Measurements from ENCODE around the gene FAM184B.

Gene FAM184B

GRCh38 chr4:17794730-17795129, 13.3 kb upstream of the FAM184B start:
- no peak for TF ChIP-seq ZNF274 (IDR thresholded peaks at IDR 0.05; ENCODE audit: low read depth, low read length)
- H3K4me3 ChIP-seq (ENCODE audit: low read length) = no peak overlapping the region

- no peak overlapping the region for H3K4me3 ChIP-seq (ENCODE audit: low read length)
- no peak for TF ChIP-seq ZNF274 (IDR thresholded peaks at IDR 0.05; ENCODE audit: low read depth, low read length)
Observed at GRCh38 chr4:17788956-17789355, 7.5 kb upstream of the FAM184B start.

GRCh38 chr4:17787315-17787714, 5.9 kb upstream of the FAM184B start:
- TF ChIP-seq ZNF274 (IDR thresholded peaks at IDR 0.05; ENCODE audit: low read depth, low read length) = no peak
- H3K4me3 ChIP-seq (ENCODE audit: low read length) = no peak overlapping the region

GRCh38 chr4:17786567-17786966, 5.1 kb upstream of the FAM184B start:
- no peak overlapping the region for H3K4me3 ChIP-seq (ENCODE audit: low read length)
- TF ChIP-seq ZNF274 (IDR thresholded peaks at IDR 0.05; ENCODE audit: low read depth, low read length) = no peak

GRCh38 chr4:17785858-17786257, 4.4 kb upstream of the FAM184B start:
- H3K4me3 ChIP-seq (ENCODE audit: low read length) = no peak overlapping the region
- TF ChIP-seq ZNF274 (IDR thresholded peaks at IDR 0.05; ENCODE audit: low read depth, low read length) = no peak

- TF ChIP-seq ZNF274 (IDR thresholded peaks at IDR 0.05; ENCODE audit: low read depth, low read length) = no peak
Observed at GRCh38 chr4:17780501-17781299, 721 bp downstream of the FAM184B start.

GRCh38 chr4:17778431-17778830, 3.0 kb downstream of the FAM184B start:
- H3K4me3 ChIP-seq (ENCODE audit: low read length) = no peak overlapping the region
- no peak for TF ChIP-seq ZNF274 (IDR thresholded peaks at IDR 0.05; ENCODE audit: low read depth, low read length)

More at GRCh38 chr4:17780501-17781299, 721 bp downstream of the FAM184B start:
- H3K4me3 ChIP-seq (ENCODE audit: low read length) = peak overlapping the region; percentile 35; the same call in 1 of the 2 replicates

GRCh38 chr4:17773135-17773698, 8.2 kb downstream of the FAM184B start:
- no peak overlapping the region for H3K4me3 ChIP-seq (ENCODE audit: low read length)
- TF ChIP-seq ZNF274 (IDR thresholded peaks at IDR 0.05; ENCODE audit: low read depth, low read length) = no peak

GRCh38 chr4:17771284-17771908, 10.0 kb downstream of the FAM184B start:
- no peak overlapping the region for H3K4me3 ChIP-seq (ENCODE audit: low read length)
- no peak for TF ChIP-seq ZNF274 (IDR thresholded peaks at IDR 0.05; ENCODE audit: low read depth, low read length)

GRCh38 chr4:17770845-17771244, 10.6 kb downstream of the FAM184B start:
- no peak for TF ChIP-seq ZNF274 (IDR thresholded peaks at IDR 0.05; ENCODE audit: low read depth, low read length)
- no peak overlapping the region for H3K4me3 ChIP-seq (ENCODE audit: low read length)

GRCh38 chr4:17769406-17770174, 11.8 kb downstream of the FAM184B start:
- H3K4me3 ChIP-seq (ENCODE audit: low read length) = no peak overlapping the region
- TF ChIP-seq ZNF274 (IDR thresholded peaks at IDR 0.05; ENCODE audit: low read depth, low read length) = no peak

- H3K4me3 ChIP-seq (ENCODE audit: low read length) = no peak overlapping the region
- TF ChIP-seq ZNF274 (IDR thresholded peaks at IDR 0.05; ENCODE audit: low read depth, low read length) = no peak
Observed at GRCh38 chr4:17766826-17767458, 14.5 kb downstream of the FAM184B start.

- no peak for TF ChIP-seq ZNF274 (IDR thresholded peaks at IDR 0.05; ENCODE audit: low read depth, low read length)
- no peak overlapping the region for H3K4me3 ChIP-seq (ENCODE audit: low read length)
Observed at GRCh38 chr4:17765514-17766286, 15.7 kb downstream of the FAM184B start.
